22Rv1 (cell line): Measurements from ENCODE around the gene IFT122.

Experiments used
- H3K27ac ChIP-seq: fragments of 450-650 bp; 2 replicates; pipeline ENCODE4 v1.5.1; 2017
- ZFX ChIP-seq: fragments of 450-650 bp; IDR thresholded peaks from 2 replicates; pipeline ENCODE4 v1.6.1; 2017; ENCODE audit warnings: antibody characterized with exemption, borderline replicate concordance
- TF ChIP-seq, protein P1 (sequence below): fragments of 450-650 bp; IDR thresholded peaks from 2 replicates; pipeline ENCODE4 v1.5.1; 2017; ENCODE audit warnings: mild to moderate bottlenecking

The IFT122 gene

DNA sequence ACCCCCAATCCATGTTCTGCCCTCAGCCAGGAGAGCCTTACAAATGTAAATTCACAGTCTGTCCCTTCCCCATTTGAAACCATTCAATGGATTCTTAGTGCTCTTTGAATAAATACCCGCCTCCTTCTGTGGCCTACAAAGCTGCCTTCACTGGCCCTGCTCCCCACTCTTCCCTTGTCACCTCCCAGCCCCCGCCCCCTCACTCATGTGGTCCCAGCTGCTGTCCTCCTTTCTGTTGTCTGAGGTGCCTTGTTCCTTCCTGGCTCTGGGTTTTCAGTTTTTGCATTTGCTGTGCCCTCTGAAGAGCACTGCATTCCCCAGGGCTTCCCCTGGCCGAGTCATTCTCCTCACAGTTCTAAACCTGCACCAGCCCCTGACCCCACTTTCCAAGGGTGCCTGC is 14.8 kb upstream of the IFT122 start:
- H3K27ac ChIP-seq: peak overlapping the region; percentile 64; the same call in 1 of the 2 replicates
- TF ChIP-seq, protein P1, sequence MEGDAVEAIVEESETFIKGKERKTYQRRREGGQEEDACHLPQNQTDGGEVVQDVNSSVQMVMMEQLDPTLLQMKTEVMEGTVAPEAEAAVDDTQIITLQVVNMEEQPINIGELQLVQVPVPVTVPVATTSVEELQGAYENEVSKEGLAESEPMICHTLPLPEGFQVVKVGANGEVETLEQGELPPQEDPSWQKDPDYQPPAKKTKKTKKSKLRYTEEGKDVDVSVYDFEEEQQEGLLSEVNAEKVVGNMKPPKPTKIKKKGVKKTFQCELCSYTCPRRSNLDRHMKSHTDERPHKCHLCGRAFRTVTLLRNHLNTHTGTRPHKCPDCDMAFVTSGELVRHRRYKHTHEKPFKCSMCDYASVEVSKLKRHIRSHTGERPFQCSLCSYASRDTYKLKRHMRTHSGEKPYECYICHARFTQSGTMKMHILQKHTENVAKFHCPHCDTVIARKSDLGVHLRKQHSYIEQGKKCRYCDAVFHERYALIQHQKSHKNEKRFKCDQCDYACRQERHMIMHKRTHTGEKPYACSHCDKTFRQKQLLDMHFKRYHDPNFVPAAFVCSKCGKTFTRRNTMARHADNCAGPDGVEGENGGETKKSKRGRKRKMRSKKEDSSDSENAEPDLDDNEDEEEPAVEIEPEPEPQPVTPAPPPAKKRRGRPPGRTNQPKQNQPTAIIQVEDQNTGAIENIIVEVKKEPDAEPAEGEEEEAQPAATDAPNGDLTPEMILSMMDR: no peak
- no peak for TF ChIP-seq ZFX

DNA sequence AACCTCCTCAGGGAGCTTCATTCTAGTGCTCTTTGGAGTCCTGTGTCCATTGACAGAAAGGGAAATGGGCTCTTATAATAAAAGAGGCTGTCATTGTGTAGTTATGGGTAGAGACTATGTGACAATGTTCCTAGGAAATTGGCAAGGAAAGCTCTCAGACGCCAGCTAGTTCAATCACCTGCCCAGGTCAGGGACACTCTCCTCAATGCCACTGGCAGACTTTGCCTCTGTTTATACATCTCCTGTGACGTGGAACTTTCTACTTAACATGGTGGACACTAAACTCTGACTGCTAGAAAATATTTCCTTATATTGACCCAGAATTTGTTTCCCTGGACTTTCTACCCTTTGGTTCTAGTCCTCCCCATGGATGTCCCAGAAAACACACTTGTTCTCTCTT is 14.4 kb upstream of the IFT122 start:
- no peak overlapping the region for H3K27ac ChIP-seq
- TF ChIP-seq ZFX: no peak
- TF ChIP-seq, protein P1: no peak

DNA sequence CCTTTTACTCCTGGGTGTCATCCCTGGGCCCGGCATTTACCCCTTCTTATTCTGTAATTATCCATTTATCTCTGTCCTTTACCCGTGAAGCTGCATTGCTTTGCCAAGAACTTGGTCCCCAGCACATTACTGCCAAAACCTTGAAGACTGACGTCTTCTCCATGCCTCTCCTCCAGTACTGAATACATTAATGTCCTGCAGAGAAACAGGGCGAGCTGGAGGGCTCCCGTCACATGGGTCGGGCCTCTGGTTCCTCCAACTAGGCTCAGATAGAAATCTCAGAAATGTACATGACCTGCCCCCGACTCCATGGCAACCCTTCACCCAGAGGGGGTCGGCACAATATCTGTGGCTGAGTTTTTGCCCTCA is 12.0 kb upstream of the IFT122 start:
- TF ChIP-seq, protein P1: no peak
- TF ChIP-seq ZFX: no peak
- H3K27ac ChIP-seq: no peak overlapping the region

DNA sequence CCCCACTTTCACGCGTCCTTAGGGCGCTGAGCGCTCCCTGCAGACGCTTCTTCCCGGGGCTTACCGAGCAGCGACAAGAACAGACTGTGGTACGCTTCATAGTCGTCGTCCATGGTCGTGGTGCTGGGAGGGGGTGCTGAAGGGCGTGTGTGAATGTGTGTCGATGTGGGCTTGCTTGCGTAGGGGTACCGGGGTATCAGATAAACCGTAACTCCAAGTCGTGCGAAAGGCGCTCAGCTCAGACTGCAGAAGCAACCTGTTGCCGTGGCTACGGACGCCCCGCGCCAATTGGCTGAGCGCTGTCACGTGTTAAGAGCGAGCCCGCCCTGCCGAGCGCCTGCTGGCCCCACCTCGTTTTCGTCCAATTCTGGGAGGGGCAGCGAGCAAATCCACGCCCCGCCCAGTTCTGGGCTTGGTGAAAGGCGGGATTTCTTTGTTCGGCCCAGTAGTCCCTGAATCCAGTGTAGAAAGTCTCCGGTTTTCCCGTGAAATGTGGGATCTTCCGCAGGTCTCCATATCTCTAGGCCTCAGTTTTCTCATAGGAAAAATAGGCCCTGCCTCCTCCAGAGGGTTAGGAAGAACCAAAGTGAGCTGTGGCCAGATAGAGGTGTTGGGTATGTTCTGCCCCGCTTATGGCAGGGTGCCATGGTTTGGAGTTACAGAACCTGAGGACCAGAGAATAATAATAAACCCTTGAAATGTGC is 11.5 kb upstream of the IFT122 start, which contains the start of gene EFCAB12:
EFCAB12 (minus strand) TSS at position 261 of the 704 bp plus-strand sequence; CDS start at position 113, 148 bp downstream.
- TF ChIP-seq, protein P1: no peak
- no peak for TF ChIP-seq ZFX
- peak within 1 kb of the TSS; percentile 75 for H3K27ac ChIP-seq

DNA sequence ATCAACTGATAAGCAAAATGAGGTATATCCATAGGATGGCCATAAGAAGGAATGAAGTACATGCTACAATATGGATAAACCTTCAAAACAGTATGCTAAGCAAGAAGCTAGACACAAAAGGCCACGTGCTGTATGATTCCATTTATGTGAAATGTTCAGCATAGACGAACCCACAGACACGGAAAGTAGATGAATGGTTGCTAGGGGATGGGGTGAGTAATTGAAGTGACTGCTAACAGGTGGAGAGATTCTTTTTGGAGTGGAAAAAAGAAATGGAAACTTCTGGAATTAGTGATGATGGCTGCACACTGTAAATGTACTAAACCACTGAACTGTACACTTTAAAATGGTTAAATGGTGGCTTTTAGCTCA is 11.0 kb upstream of the IFT122 start:
- peak overlapping the region; percentile 75 for H3K27ac ChIP-seq
- TF ChIP-seq, protein P1: no peak
- no peak for TF ChIP-seq ZFX

DNA sequence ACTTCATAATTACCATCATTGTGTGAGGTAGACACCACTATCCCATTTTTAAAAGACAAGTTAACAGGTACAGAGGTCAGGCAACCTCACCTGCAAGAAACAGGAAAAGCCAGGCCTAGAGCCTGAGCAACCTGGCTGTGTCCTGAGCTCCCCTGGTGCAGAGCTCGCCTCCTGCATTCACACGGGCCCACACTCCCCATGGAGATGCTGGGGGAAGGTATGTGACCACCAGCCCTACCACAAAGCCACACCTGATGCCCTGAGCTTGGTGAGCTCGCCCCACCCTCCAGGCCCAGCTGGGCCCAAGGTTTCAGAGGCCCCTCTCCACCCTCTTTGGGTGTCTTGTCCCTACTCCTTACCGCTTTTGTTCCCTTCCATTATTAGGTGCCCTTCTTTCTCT is 10.4 kb upstream of the IFT122 start:
- TF ChIP-seq, protein P1: no peak
- TF ChIP-seq ZFX: no peak
- peak overlapping the region; percentile 75 for H3K27ac ChIP-seq

DNA sequence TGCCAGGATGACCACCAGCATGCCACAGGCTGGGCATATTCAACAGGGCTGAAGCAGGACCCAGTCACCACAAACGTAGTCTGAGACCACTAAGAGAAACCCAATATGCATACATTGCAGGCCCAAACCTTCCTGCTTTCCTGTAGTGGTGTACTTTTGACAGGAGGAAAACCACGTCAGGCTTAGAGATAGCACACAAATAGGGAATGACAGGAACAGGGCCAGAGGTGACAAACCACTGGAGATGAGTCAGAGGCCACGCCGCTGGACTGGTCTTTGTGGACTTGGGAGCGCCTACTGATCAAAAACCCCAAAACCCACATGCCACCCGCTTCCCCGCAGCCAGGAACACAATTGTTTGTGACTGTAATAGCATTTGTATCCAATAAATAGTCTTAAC is 8.0 kb upstream of the IFT122 start:
- H3K27ac ChIP-seq: no peak overlapping the region
- TF ChIP-seq, protein P1: no peak
